Urinary bladder (tissue), 4 donors: Measurements from ENCODE around the gene PDE4D. TPM values are rescaled to one million over a fixed set of nuclear protein-coding genes. Genes with fewer than 3 reads are reported as not detected.
A peak's percentile ranks its signal among the peaks of the same experiment; 100 is the strongest.

Experiments
- DNase-seq: peaks from one replicate; pipeline ENCODE4 v3.0.0-alpha.2; 2015; ENCODE audit errors: extremely low spot score
- H3K27ac ChIP-seq: one replicate; pipeline ENCODE4 v1.5.1; 2013; ENCODE audit warnings: low read depth, mild to moderate bottlenecking, moderate library complexity
- H3K36me3 ChIP-seq: one replicate; pipeline ENCODE4 v1.6.1; 2013; ENCODE audit warnings: mild to moderate bottlenecking, moderate library complexity; ENCODE audit not compliant: insufficient read depth
- H3K4me1 ChIP-seq: one replicate; pipeline ENCODE4 v1.6.1; 2013; ENCODE audit warnings: mild to moderate bottlenecking, moderate library complexity; ENCODE audit not compliant: insufficient read depth
- H3K4me3 ChIP-seq: one replicate; pipeline ENCODE4 v1.5.1; 2013; ENCODE audit warnings: low read depth, low read length
- WGBS: extraction: QIAGEN DNeasy Blood & Tissue Kit; methylation state at CpG from one replicate; pipeline ENCODE4 v1.1.7; 2013; 5-methylcytosine and 5-hydroxymethylcytosine counted together
- polyA plus RNA-seq: library from polyadenylated mRNA; stranded (reverse); fragments of 200-250 nt; gene quantifications from one replicate; pipeline ENCODE4 v1.2.3, GENCODE V29; 2013
- total RNA-seq: library from RNA; depleted of rRNA; stranded (reverse); fragments of >200 nt; gene quantifications from one replicate; pipeline ENCODE4 v1.2.3, GENCODE V29; 2014
- donor health status: healthy with polysubstance abuse.
- donor health status: healthy.

PDE4D gene
- total and polyA plus RNA-seq, 2 donors, result 27.3 to 253 TPM

DNA sequence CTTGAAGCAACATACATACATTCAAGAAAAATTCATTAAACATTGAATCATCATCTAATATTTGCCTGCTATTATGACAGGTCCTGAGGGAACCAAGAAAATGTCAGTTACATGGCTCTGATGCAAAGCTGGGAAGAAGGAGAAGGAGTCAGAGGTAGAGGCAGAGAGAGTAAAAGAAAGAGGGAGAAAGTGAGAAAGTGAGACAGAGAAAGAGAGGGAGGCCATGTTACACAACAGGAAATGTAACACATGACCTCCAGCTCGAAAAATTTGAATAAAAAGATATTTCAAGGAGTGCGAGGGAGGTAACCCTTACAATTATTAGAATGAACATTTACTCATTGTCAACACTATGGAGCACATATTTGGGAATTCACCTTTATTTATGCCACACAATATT lies 189.7 kb downstream of the PDE4D start:
- WGBS, result 84% methylated on average over 2 of the region's 2 CpGs
- no peaks in the 10 kb centered on the region for H3K36me3 ChIP-seq
- H3K4me3 ChIP-seq, result no peak overlapping the region
- peaks cover 2% of the 10 kb centered on the region for H3K4me1 ChIP-seq
- H3K27ac ChIP-seq, result peak overlapping the region; percentile 23
- no peak for DNase-seq

DNA sequence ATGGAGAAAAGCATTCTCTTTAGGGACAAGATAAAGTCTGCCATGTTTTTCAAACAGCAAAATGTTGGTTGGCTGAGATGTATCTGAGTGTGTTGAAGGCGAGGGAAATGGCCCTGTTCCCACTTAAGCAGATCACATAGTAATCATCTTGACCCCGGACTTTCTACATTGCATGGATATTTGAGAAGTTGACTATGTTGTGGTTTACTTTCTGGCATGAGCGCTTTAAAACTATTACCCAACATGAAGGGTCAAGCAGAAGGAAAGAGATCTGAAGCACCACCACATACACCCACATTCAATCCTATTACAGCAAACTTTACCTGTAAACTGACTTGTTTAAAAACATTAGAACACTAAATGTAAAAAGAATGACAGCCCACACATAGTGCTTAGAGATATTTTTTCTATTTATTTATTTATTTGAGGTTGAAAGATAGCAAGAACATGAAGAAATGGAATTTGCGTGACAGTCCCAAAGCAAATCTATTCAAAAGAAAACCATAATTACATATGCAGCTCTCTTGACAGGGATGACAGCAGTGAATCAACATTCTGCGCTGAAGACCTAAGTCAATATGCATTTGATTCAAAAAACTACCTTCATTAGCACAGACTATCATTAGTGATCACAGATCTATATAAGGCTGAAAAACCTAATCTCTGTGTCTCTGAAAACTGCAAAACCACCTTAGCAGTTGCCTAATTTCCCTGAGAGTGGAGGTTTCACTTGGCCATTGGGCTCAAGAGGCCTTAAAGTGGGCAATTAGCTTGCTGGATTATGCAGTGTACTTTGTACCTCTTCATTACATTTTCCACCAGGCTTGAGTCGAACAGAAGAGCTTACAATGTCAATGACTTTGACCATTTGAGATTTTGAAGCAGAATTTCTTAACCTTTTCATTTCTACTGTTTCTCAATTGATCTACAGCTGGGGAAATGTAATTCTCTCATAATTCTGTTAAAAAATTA lies 195.0 kb downstream of the PDE4D start:
- peak overlapping the region; percentile 23 for H3K27ac ChIP-seq
- H3K4me3 ChIP-seq, result no peak overlapping the region
- no peaks in the 10 kb centered on the region for H3K36me3 ChIP-seq
- DNase-seq, result no peak
- 95% methylated on average over 6 of the region's 6 CpGs for WGBS
- H3K4me1 ChIP-seq, result peaks cover 2% of the 10 kb centered on the region

DNA sequence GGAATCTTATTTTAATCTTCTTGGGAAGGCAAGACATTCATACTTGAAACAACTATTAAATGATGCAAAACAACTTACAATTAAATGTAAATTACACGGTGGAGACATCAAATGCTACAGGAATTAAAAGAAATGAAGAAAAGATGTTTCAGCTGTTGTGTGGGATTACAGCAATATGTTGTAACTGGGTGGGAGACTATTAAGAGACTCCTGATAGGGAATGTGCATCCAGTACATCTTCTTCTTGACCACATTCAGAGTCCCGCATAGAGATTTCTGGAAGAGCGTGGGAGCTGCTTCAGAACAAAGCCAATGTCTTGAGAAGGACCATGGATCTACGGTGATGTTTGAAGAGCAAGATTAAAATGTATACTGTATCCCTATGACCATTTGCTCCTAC lies 199.1 kb downstream of the PDE4D start:
- no peaks in the 10 kb centered on the region for H3K4me1 ChIP-seq
- no peak overlapping the region for H3K4me3 ChIP-seq
- H3K36me3 ChIP-seq, result no peaks in the 10 kb centered on the region
- WGBS, result 77% methylated on average over 4 of the region's 4 CpGs
- H3K27ac ChIP-seq, result no peak overlapping the region
- DNase-seq, result no peak

DNA sequence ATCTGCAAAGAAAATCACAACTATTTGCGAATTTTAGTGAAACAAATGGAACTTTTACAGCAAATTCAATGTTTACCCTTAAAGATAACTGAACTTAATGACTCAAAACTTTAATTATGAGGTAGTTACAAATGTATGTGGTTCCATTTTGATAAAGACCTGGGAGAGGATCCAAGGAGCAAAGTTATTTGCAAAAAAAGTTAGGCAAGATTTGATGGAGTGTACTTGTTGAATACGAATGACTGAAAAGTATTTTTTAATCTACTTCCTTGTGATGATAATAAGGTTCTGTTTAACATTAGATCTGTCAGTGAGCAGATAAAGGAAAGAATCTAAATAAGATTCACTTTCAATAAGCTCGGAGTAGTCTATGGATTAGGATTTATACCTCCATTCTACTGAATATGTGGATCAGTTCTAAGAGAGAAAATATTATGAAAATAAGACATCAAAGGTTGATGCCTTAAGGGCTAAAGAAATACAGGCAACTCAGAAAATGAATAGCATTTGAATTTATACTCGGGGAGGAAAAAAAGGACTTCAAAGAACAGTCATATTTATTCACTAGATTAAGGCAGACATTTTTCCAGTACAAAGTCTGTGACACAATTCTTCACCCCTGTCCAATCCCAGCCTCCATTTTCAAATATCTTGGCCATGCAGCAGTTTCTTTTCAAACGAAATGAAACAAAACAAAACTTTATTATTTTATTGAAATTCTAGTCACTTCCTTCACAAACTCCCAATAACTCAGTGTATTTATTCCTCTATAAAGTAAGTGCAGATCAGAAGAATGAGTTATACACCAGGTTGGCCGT lies 199.8 kb downstream of the PDE4D start:
- H3K4me1 ChIP-seq, result no peaks in the 10 kb centered on the region
- no peaks in the 10 kb centered on the region for H3K36me3 ChIP-seq
- no peak for DNase-seq
- no peak overlapping the region for H3K4me3 ChIP-seq
- no peak overlapping the region for H3K27ac ChIP-seq
- 30% methylated on average over 6 of the region's 6 CpGs for WGBS

DNA sequence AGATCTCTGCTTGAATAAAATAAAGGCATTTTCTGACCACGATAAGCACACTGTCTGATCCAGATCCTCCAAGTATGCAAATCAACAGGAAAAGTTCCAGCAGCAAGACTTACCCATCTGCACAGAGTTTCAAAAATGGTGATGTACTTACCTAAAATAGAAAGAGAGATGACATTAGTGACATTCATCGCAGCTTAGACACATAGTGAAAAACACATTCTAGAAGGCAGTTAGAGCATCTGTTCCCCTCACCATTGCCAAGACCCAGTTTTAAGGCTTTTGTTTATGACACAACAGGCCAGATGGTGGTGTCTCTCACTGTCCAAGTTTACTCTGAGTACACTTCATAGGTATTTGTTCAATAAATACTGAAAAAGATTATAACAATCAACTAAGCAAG lies 207.7 kb downstream of the PDE4D start:
- WGBS, result 29% methylated on average over 2 of the region's 2 CpGs
- H3K4me1 ChIP-seq, result no peaks in the 10 kb centered on the region
- no peak overlapping the region for H3K27ac ChIP-seq
- H3K4me3 ChIP-seq, result no peak overlapping the region
- no peak for DNase-seq
- peaks cover 1% of the 10 kb centered on the region for H3K36me3 ChIP-seq

DNA sequence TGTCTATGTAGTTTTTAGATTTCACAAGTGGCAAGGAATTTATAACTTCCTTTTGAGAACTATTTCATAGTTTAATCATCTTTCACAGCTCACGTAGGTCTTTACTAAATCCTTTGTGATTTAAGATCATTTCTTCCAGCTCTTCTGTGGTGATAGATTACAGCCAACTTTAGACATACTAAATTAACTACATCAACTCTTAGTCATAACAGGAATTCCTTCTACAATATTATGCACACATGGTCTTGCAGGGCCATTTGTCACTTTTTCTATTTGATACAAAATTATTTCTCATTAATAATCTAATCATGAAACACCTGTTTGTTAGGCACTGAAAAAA lies 208.4 kb downstream of the PDE4D start:
- 31% methylated on average over 1 of the region's 1 CpG for WGBS
- H3K4me1 ChIP-seq, result no peaks in the 10 kb centered on the region
- DNase-seq, result no peak
- H3K27ac ChIP-seq, result no peak overlapping the region
- peaks cover 1% of the 10 kb centered on the region for H3K36me3 ChIP-seq
- no peak overlapping the region for H3K4me3 ChIP-seq

DNA sequence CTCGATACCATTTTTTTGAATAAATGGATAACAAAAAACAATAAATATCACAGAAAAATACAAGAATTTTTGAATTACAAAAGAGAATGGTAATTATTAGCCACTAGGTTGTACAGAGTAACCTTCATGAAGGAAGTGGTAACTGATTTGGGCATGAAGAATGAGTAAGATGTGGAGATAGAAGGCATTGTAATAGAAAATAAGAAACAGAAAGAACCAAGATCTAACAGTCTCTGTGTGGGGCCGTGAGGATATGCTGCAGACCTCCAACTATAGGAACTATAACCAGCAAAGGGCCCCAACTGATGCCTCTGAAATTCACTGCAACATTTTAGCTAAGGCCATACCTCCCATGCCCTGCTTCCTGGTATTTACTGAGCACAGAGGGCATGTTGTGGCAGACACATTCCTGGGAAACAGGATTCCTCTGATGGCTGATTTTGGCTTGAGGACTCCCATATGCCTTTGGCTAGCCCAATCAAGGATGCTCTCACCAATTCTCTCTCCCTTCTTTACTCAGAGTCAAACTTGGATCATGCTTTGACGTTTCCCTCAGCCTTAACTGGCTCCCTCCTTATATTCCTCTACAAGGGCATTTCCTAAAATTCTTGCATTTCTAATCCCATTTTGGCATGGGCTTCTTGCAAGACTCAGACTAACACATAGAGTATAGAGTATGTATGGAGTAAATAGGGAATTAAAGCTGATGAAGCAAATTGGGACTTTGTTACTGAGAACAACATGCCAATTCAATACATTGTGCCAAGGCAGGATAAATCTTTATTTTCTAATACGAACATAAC lies 208.9 kb downstream of the PDE4D start:
- H3K4me1 ChIP-seq, result no peaks in the 10 kb centered on the region
- H3K36me3 ChIP-seq, result peaks cover 1% of the 10 kb centered on the region
- DNase-seq, result no peak
- WGBS, result 59% methylated on average over 4 of the region's 4 CpGs
- H3K4me3 ChIP-seq, result no peak overlapping the region
- no peak overlapping the region for H3K27ac ChIP-seq

DNA sequence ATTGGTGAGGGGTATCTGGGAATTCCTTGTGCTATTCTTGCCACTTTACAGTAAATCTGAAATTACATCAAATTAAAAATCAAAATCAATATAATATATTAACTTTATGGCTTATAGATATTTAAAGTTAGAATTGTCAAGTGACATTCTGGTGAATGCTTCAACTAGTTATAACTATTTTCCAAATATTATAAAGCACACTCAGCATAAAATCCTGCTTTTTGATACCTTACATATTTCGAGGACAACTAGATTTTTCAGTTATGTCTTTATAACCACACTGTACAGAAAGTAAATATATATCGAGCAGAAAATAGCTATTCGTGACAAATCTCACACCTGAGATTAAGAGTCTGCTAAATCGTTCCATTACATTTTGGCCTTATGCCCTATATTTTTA lies 210.2 kb downstream of the PDE4D start:
- Histone ChIP-seq H3K27ac (no peak overlapping the region), H3K4me3 (no peak overlapping the region), H3K36me3 (peaks cover 1% of the 10 kb centered on the region), H3K4me1 (no peaks in the 10 kb centered on the region)
- WGBS, result 90% methylated on average over 4 of the region's 4 CpGs
- DNase-seq, result no peak

DNA sequence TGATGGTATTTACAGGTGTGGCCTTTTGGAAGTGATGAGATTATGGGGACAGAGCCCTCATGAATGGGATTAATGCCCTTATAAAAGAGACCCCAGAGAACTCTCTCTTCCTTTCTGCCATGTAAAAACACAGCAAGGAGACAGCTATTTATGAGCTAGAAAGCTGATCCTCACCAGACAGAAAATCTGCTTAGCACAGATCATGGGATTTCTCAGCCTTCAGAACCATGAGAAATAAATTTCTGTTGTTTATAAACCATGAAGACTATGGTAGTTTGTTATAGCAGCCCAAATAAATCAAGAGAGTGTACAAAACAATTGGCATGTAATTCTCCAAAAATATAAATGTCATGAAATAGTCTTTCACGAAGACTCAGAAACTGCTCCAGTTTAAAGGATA lies 211.0 kb downstream of the PDE4D start:
- WGBS, result 29% methylated on average over 1 of the region's 1 CpG
- Histone ChIP-seq H3K4me3 (no peak overlapping the region), H3K4me1 (no peaks in the 10 kb centered on the region), H3K36me3 (peaks cover 1% of the 10 kb centered on the region), H3K27ac (no peak overlapping the region)
- DNase-seq, result no peak

DNA sequence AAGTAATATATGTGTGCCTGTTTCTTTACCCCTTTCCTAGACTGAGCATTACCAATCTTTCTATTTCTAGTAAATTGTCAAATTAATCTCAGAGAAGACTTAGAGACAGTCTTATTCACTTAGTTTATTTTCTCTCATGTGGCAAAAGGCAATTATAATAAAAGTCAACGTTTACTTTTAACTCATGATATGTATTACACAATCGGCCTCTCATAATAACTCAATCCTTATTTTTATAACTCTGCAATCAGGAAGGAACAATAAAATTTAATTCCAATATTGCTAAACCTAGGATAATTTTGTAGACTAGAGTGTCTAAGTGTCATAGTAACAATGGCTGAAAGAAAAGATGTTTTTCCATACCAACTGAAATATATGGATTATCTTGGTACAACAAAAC lies 214.6 kb downstream of the PDE4D start:
- no peaks in the 10 kb centered on the region for H3K36me3 ChIP-seq
- no peaks in the 10 kb centered on the region for H3K4me1 ChIP-seq
- 36% methylated on average over 2 of the region's 2 CpGs for WGBS
- H3K27ac ChIP-seq, result no peak overlapping the region
- DNase-seq, result no peak
- no peak overlapping the region for H3K4me3 ChIP-seq

DNA sequence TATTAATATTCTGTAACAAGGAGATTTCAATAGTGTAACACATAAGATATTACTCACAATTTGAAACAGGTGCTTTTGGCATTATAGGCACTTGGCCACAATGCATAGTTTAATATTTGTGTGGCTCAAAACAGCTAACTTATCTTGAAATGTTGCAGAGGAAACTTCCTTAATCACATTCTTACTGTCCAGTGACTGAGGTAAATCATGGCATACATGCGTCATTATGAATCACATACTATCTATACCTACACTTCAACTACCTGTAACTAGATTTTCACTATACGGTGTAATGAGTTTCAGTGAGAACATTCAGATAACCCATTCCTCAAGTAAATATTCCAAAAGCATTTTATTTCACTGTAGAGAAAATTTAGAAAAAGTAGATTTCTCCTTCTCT lies 218.8 kb downstream of the PDE4D start:
- WGBS, result 87% methylated on average over 2 of the region's 2 CpGs
- no peak for DNase-seq
- Histone ChIP-seq H3K4me3 (no peak overlapping the region), H3K27ac (no peak overlapping the region), H3K4me1 (no peaks in the 10 kb centered on the region), H3K36me3 (no peaks in the 10 kb centered on the region)

DNA sequence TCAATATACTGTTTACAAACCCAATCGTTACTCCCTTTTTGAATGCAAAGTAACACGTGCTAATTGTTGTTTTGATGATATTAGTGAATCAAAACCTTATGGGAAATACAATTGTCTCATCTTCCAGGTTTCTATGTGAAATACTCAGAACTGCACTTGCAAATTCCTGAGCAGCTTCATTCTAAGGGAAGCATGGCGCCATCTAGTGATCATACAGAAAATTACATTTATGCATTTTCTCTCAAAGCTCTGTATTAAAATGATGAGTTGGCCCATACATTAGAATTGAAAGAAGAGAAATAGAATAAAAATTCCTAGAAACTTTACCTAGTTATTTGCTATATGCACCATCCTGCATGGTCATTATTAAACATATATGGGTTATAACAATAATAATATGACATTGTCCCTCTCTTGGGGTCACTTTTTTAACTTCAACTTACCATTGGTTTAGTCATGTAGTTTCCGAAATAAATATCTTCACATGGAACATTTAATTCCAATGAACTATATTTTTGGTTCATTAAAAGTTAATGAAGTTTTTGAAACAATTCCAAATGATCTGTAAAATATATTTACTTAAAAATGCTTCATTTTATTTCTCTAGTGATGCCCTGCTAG lies 220.0 kb downstream of the PDE4D start:
- peak; percentile 21 for DNase-seq
- 23% methylated on average over 4 of the region's 4 CpGs for WGBS

DNA sequence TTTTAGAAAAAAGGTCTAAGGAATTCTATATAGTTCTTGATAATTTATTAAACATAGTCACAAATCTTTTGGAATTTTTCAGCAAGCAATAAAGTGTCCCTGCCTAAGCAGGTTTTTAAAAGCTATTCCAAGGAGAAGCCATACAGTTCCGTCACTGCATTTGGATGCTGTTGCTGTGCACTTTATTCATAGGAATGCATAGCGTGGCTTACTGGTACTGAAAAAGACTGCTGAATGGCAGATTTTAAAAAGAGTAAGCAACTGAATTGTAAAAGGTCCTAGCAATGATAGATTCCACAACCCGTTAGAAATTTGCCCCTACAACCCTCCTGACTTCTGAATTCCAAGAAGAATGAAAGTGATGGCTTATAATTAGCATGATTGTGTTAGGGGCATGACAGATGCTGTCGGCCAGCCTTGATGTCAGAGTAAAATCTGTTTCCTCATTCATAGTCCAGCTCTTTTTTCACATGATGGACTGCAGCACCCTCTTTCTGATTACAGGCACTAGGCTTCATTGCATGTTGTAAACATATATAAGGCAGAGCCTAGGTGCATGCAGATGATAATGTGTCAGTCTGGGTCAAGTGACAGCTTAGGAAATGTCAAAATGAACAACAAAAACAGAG lies 227.0 kb downstream of the PDE4D start:
- Histone ChIP-seq H3K27ac (no peak overlapping the region), H3K4me3 (no peak overlapping the region), H3K4me1 (no peaks in the 10 kb centered on the region), H3K36me3 (no peaks in the 10 kb centered on the region)
- no peak for DNase-seq
- WGBS, result 79% methylated on average over 4 of the region's 4 CpGs

More for the DNA sequence above, 220.0 kb downstream of the PDE4D start:
- Histone ChIP-seq H3K4me3 (no peak overlapping the region), H3K36me3 (no peaks in the 10 kb centered on the region), H3K27ac (no peak overlapping the region), H3K4me1 (no peaks in the 10 kb centered on the region)
